Common myeloid progenitor, CD34-positive (primary cell): ENCODE data around the gene SFXN5.

Experiments
- CTCF ChIA-PET: fragments of 350-600 bp; sonication (Branson Sonifier 250); formaldehyde crosslinking; loops from one replicate; lab custom pipeline; 2021; ENCODE audit warnings: antibody characterized with exemption; lab: Charles Lee
- POLR2A ChIA-PET: fragments of 350-600 bp; sonication (Branson Sonifier 250); formaldehyde crosslinking; loops from one replicate; lab custom pipeline; 2021; ENCODE audit warnings: antibody characterized with exemption; lab: Charles Lee
- DNase-seq, 3 donors: peaks; one replicate each; pipeline versions ENCODE4 v3.0.0 to v3.0.0-alpha.2; 2013
- H3K27ac ChIP-seq, 2 experiments: 1 replicate in 1 of 2; 2 replicates in 1 of 2; pipeline ENCODE4 v1.7.0; 2013; ENCODE audit warnings: inconsistent platforms in 2 of 2, low read length in 2 of 2, mild to moderate bottlenecking in 2 of 2, low read depth in 1 of 2, moderate library complexity in 1 of 2; ENCODE audit not compliant: severe bottlenecking in 2 of 2, insufficient read depth in 1 of 2, poor library complexity in 1 of 2
- H3K27me3 ChIP-seq, 5 experiments: replicated peaks in 2 of 5; 1 replicate in 3 of 5; 2 replicates in 2 of 5; pipeline versions ENCODE4 v1.6.1 to v1.7.0; 2013; ENCODE audit warnings: low read length in 4 of 5, mild to moderate bottlenecking in 2 of 5, moderate library complexity in 2 of 5, inconsistent platforms in 1 of 5; ENCODE audit not compliant: insufficient read depth in 5 of 5, control insufficient read depth in 4 of 5
- H3K36me3 ChIP-seq, 4 experiments: 1 replicate in 2 of 4; 2 replicates in 2 of 4; pipeline versions ENCODE4 v1.6.1 to v1.7.0; 2013; ENCODE audit warnings: low read length in 3 of 4, control low read depth in 1 of 4, mild to moderate bottlenecking in 1 of 4; ENCODE audit not compliant: control insufficient read depth in 4 of 4, insufficient read depth in 4 of 4
- H3K4me1 ChIP-seq, 4 experiments: 1 replicate in 3 of 4; 2 replicates in 1 of 4; pipeline versions ENCODE4 v1.6.1 to v1.7.1; 2013; ENCODE audit warnings: low read length in 3 of 4, mild to moderate bottlenecking in 3 of 4, control low read depth in 1 of 4, inconsistent platforms in 1 of 4, moderate library complexity in 1 of 4; ENCODE audit not compliant: control insufficient read depth in 4 of 4, insufficient read depth in 4 of 4; ENCODE audit errors: control extremely low read depth in 1 of 4
- H3K4me3 ChIP-seq, 7 experiments: 1 replicate in 4 of 7; 2 replicates in 3 of 7; pipeline versions ENCODE4 v1.5.1 to v1.7.0; 2013; ENCODE audit warnings: mild to moderate bottlenecking in 7 of 7, low read length in 6 of 7, moderate library complexity in 6 of 7, inconsistent platforms in 2 of 7, low read depth in 2 of 7, control low read depth in 1 of 7; ENCODE audit not compliant: insufficient read depth in 4 of 7, control insufficient read depth in 1 of 7; ENCODE audit errors: extremely low read depth in 1 of 7
- H3K9me3 ChIP-seq, 5 experiments: 1 replicate in 4 of 5; 2 replicates in 1 of 5; pipeline versions ENCODE4 v1.6.1 to v1.7.1; 2013; ENCODE audit warnings: low read length in 4 of 5, mild to moderate bottlenecking in 2 of 5, inconsistent platforms in 1 of 5, low read depth in 1 of 5, moderate library complexity in 1 of 5; ENCODE audit not compliant: control insufficient read depth in 4 of 5, insufficient read depth in 2 of 5; ENCODE audit errors: control extremely low read depth in 1 of 5
- WGBS: methylation state at CpG from one replicate; pipeline ENCODE4 v1.1.5; 2013; ENCODE audit not compliant: insufficient coverage; 5-methylcytosine and 5-hydroxymethylcytosine counted together

Gene SFXN5

GRCh38 chr2:73083886-73084800, 12.6 kb upstream of the SFXN5 start:
- Histone ChIP-seq H3K27ac (no peak overlapping the region), H3K27me3 (no peaks in the 10 kb centered on the region), H3K36me3 (peaks cover 0 to 2% (median 0%) of the 10 kb centered on the region in 4 experiments), H3K9me3 (no peaks in the 10 kb centered on the region), H3K4me3 (no peak overlapping the region), H3K4me1 (peaks cover 0 to 22% (median 20%) of the 10 kb centered on the region in 4 experiments)
- POLR2A ChIA-PET: no interaction called here
- CTCF ChIA-PET: interaction anchor here (0.7 to 8.6 kb wide), 21 partner anchors 10 to 191 kb away, joined by 3 to 78 read pairs (median 5); partner anchors contain the start of gene SFXN5
- peak in 2 of 3 donors; percentile 39 to 55 for DNase-seq
- whole genome bisulfite sequencing: 89% methylated on average over 5 of the region's 7 CpGs

- 98% methylated on average over 11 of the region's 13 CpGs for WGBS
- Histone ChIP-seq H3K9me3 (no peaks in the 10 kb centered on the region), H3K4me3 (no peak overlapping the region), H3K27ac (no peak overlapping the region), H3K36me3 (no peaks in the 10 kb centered on the region), H3K4me1 (peaks cover 0 to 24% (median 20%) of the 10 kb centered on the region in 4 experiments), H3K27me3 (no peaks in the 10 kb centered on the region)
- DNase-seq: no peak
- POLR2A ChIA-PET: interaction anchor here (0.6 kb wide), 1 partner anchor 49 kb away, joined by 3 read pairs; no protein-coding TSS in a partner anchor
- CTCF ChIA-PET: interaction anchor here (0.6 to 8.6 kb wide), 7 partner anchors 9 to 94 kb away, joined by 3 to 78 read pairs (median 4); no protein-coding TSS in a partner anchor
Measured at GRCh38 chr2:73082523-73083410, 11.3 kb upstream of the SFXN5 start.

- Histone ChIP-seq H3K4me1 (peaks cover 0 to 24% (median 20%) of the 10 kb centered on the region in 4 experiments), H3K27ac (no peak overlapping the region), H3K27me3 (no peaks in the 10 kb centered on the region), H3K9me3 (no peaks in the 10 kb centered on the region), H3K36me3 (no peaks in the 10 kb centered on the region), H3K4me3 (no peak overlapping the region)
- POLR2A ChIA-PET: no interaction called here
- CTCF ChIA-PET: interaction anchor here (1.0 to 1.1 kb wide), 2 partner anchors 76 to 95 kb away, joined by 3 to 4 read pairs; no protein-coding TSS in a partner anchor
- 95% methylated on average over 15 of the region's 16 CpGs for WGBS
- no peak for DNase-seq
Measured at GRCh38 chr2:73081181-73081671, 9.7 kb upstream of the SFXN5 start.

GRCh38 chr2:73080321-73081131, 9.0 kb upstream of the SFXN5 start:
- WGBS: 93% methylated on average over 27 of the region's 31 CpGs
- POLR2A ChIA-PET: no interaction called here
- DNase-seq: no peak
- Histone ChIP-seq H3K4me1 (peaks cover 0 to 24% (median 19%) of the 10 kb centered on the region in 4 experiments), H3K9me3 (no peaks in the 10 kb centered on the region), H3K4me3 (no peak overlapping the region), H3K27me3 (no peaks in the 10 kb centered on the region), H3K36me3 (no peaks in the 10 kb centered on the region), H3K27ac (no peak overlapping the region)
- CTCF ChIA-PET: interaction anchor here (1.1 kb wide), 1 partner anchor 76 kb away, joined by 4 read pairs; no protein-coding TSS in a partner anchor

- Histone ChIP-seq H3K36me3 (no peaks in the 10 kb centered on the region), H3K4me3 (no peak overlapping the region), H3K9me3 (no peaks in the 10 kb centered on the region), H3K27me3 (no peaks in the 10 kb centered on the region), H3K27ac (no peak overlapping the region), H3K4me1 (peaks cover 0 to 16% (median 13%) of the 10 kb centered on the region in 4 experiments)
- ChIA-PET CTCF (interaction anchor here (1.4 kb wide), 1 partner anchor 77 kb away, joined by 6 read pairs; no protein-coding TSS in a partner anchor), POLR2A (no interaction called here)
- WGBS: 96% methylated on average over 6 of the region's 9 CpGs
- no peak for DNase-seq
Measured at GRCh38 chr2:73079636-73080035, 8.1 kb upstream of the SFXN5 start.
